ENCODE measurements around the gene CYP3A4.

GRCh38 chr7:99792967-99793366, 9.0 kb upstream of the CYP3A4 start:
- TF ChIP-seq TERF1 (CRISPR knock-in tag; IDR thresholded peaks at IDR 0.05) = no peak
- no peak for TF ChIP-seq CTCF (CRISPR knock-in tag; IDR thresholded peaks at IDR 0.05)
- no peak for TF ChIP-seq TAF1 (CRISPR knock-in tag; IDR thresholded peaks at IDR 0.05)
- no peak for TF ChIP-seq EP300 (IDR thresholded peaks at IDR 0.05; ENCODE audit: low read depth in 2 of 2, low read length in 2 of 2)
- no peak for TF ChIP-seq EP300 (CRISPR knock-in tag; IDR thresholded peaks at IDR 0.05; ENCODE audit: borderline replicate concordance)
- no peak for TF ChIP-seq STAG1 (CRISPR knock-in tag; IDR thresholded peaks at IDR 0.05)
- no peak for TF ChIP-seq FOXP4 (CRISPR knock-in tag; IDR thresholded peaks at IDR 0.05)

Measured in HepG2 (cell line).